Heart right ventricle (tissue), 16 donors: ENCODE results near the gene DMAC2L. TPM values are rescaled to one million over a fixed set of nuclear protein-coding genes. Genes with fewer than 3 reads are reported as not detected.
"Not testable (repeated sequence)": the region's sequence is repeated elsewhere in the genome, so short reads cannot be mapped to it uniquely, and the experiment has no call there.

Experiments
- ATAC-seq, 8 donors: fragments of 200-7000 bp; cut with Tn5 transposase; one replicate each; pipeline ENCODE4 v1.9.1; 2020; ENCODE audit warnings: mild to moderate bottlenecking in 8 of 8, moderate library complexity in 8 of 8, moderate number of reproducible peaks in 1 of 8
- DNase-seq, 2 donors: peaks; one replicate each; pipeline ENCODE4 v3.0.0-alpha.2; 2020
- H3K27ac ChIP-seq, 10 donors: fragments of 200-600 bp; sonication (generic) in 2 of 10; one replicate each; pipeline versions ENCODE4 v1.5.0 to v1.8.0; 2020 to 2022; ENCODE audit warnings: mild to moderate bottlenecking in 3 of 10
- H3K27me3 ChIP-seq, 7 donors: fragments of 200-600 bp; one replicate each; pipeline ENCODE4 v1.8.0; 2021 to 2022; ENCODE audit warnings: mild to moderate bottlenecking in 2 of 7
- H3K36me3 ChIP-seq, 9 donors: fragments of 200-600 bp; sonication (generic) in 1 of 9; one replicate each; pipeline versions ENCODE4 v1.5.0 to v1.8.0; 2020 to 2022; ENCODE audit warnings: mild to moderate bottlenecking in 2 of 9
- H3K4me1 ChIP-seq, 9 donors: fragments of 200-600 bp; sonication (generic) in 1 of 9; one replicate each; pipeline versions ENCODE4 v1.5.0 to v1.8.0; 2020 to 2022; ENCODE audit warnings: mild to moderate bottlenecking in 4 of 9
- H3K4me3 ChIP-seq, 10 donors: fragments of 200-600 bp; sonication (generic) in 2 of 10; one replicate each; pipeline versions ENCODE4 v1.5.0 to v1.8.0; 2020 to 2022; ENCODE audit warnings: mild to moderate bottlenecking in 7 of 10, moderate library complexity in 2 of 10
- H3K9me3 ChIP-seq, 11 donors: fragments of 200-600 bp in 10 of 11; sonication (generic) in 2 of 11; one replicate each; pipeline versions ENCODE4 v1.5.0 to v1.8.0; 2013 to 2022; ENCODE audit warnings: mild to moderate bottlenecking in 2 of 11, control low read depth in 1 of 11, moderate library complexity in 1 of 11
- WGBS, 2 donors: extraction: QIAGEN DNeasy Blood & Tissue Kit; methylation state at CpG; one replicate each; pipeline ENCODE4 v1.1.7; 2013; ENCODE audit warnings: inconsistent platforms in 1 of 2; 5-methylcytosine and 5-hydroxymethylcytosine counted together
- intact Hi-C, 10 donors: fragments of 100-400 bp; cut with DNase I; formaldehyde crosslinking; loops; one replicate each; pipeline versions ENCODE4 v1.11.1 to v1.14.2; 2022
- polyA plus RNA-seq, 2 donors: library from polyadenylated mRNA; stranded (reverse); fragments of 200-250 nt; gene quantifications; one replicate each; pipeline ENCODE4 v1.2.3, GENCODE V29; 2013
- total RNA-seq, 10 donors: library from RNA; stranded (reverse); fragmentation: NEBNext Ultra II Directional in 3 of 10; extraction: Animal tissue kit (Norgen Biotek cat#: 25700) in 3 of 10; gene quantifications; one replicate each; pipeline versions ENCODE4 v1.2.1 to v1.2.4, GENCODE V29; 2021 to 2023
- TF ChIP-seq, protein P1 (sequence below), 9 donors: fragments of 200-600 bp; sonication (generic) in 2 of 9; IDR thresholded peaks; one replicate each; pipeline versions ENCODE4 v1.5.0 to v1.8.0; 2021 to 2022; ENCODE audit warnings: antibody characterized with exemption in 9 of 9, mild to moderate bottlenecking in 5 of 9, moderate library complexity in 1 of 9
- donor health status: Arrhythmogenic right ventricular cardiomyopathy.
- donor health status: ischemic (EF 13 %, LVEDD 7.1; RV severe dilation, severe dysfunction).
- donor health status: healthy with polysubstance abuse.
- donor health status: DM: no; HTN: yes; CAD: no.
- donor health status: DM: no; HTN: no; CAD: no.
- donor health status: ischemic (EF 25% LVEDD 6.9; RV normal size, moderate dysfunction).
- donor health status: ischemic (EF 25% LVEDD 5.7; RV mildly dilated, moderate dysfunction).
- donor health status: healthy.
- donor health status: DM: yes; HTN: yes; CAD: no.
- donor health status: Ischemic cardiomyopathy.
- donor health status: ischemic (EF 35%, LVEDD 5.7; RV mildly dilated, moderate dysfunction).
- donor health status: nonischemic (EF 11% LVEDD 7.7; RV severe dilation, severe dysfunction).
- donor health status: DM: yes; HTN: yes; CAD: no.
- donor health status: PGD.
- donor health status: ischemic (EF 29% LVEDD 5.4; RV normal size, mild dysfunction).
- donor health status: nonischemic (EF 23%, LVEDD 6.1; RV moderate dilation, normal function).

DMAC2L gene
- total and polyA plus RNA-seq, 12 donors = 9.4 to 31.3 (median 24.3) TPM

DNA sequence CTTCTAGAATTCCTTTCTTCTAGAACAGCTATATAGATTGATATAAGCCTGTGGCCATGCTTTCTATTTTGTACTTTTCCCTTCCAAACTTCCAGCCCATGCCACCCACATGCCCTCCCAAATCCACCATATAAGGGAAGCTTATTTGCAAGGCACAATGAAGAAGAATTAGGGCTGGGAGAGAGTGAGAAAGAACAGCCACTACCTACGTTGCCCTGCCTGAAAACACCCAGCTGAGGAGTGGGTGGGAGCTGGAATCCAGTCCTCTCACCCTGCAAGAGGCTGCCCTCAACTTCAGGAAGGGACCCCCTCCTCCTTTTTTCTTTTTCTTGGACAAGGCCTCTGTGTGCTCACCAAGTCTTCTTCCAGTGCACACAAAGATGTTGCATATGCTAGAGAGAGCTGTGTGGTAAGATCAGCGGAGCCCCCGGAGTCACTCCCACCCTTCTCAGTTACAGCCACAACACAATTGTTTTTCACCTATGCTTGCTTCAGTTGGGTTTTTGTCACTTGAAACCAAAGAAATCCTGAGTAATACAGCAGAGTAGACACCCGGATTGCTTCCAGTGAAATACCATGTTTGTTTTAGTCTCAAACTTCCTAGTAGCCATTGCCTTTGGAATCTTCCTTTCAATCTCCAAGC is 45.8 kb downstream of the DMAC2L start:
- Histone ChIP-seq H3K27me3 (no peaks in the 10 kb centered on the region), H3K27ac (no peak overlapping the region), H3K4me3 (no peak overlapping the region), H3K36me3 (peaks cover 0 to 8% (median 0%) of the 10 kb centered on the region in 9 donors), H3K4me1 (peaks cover 0 to 2% (median 0%) of the 10 kb centered on the region in 9 donors), H3K9me3 (no peaks in the 10 kb centered on the region)
- ATAC-seq = no peak
- intact Hi-C loops = loop anchor here in 1 of 10 donors (5.0 kb wide), 1 partner anchor 34 kb away; no protein-coding TSS in a partner anchor
- TF ChIP-seq, protein P1, sequence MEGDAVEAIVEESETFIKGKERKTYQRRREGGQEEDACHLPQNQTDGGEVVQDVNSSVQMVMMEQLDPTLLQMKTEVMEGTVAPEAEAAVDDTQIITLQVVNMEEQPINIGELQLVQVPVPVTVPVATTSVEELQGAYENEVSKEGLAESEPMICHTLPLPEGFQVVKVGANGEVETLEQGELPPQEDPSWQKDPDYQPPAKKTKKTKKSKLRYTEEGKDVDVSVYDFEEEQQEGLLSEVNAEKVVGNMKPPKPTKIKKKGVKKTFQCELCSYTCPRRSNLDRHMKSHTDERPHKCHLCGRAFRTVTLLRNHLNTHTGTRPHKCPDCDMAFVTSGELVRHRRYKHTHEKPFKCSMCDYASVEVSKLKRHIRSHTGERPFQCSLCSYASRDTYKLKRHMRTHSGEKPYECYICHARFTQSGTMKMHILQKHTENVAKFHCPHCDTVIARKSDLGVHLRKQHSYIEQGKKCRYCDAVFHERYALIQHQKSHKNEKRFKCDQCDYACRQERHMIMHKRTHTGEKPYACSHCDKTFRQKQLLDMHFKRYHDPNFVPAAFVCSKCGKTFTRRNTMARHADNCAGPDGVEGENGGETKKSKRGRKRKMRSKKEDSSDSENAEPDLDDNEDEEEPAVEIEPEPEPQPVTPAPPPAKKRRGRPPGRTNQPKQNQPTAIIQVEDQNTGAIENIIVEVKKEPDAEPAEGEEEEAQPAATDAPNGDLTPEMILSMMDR (IDR thresholded peaks at IDR 0.05) = no peak
- DNase-seq = no peak
- 91 to 93% methylated on average over 4 of the region's 4 CpGs for WGBS, 2 donors

DNA sequence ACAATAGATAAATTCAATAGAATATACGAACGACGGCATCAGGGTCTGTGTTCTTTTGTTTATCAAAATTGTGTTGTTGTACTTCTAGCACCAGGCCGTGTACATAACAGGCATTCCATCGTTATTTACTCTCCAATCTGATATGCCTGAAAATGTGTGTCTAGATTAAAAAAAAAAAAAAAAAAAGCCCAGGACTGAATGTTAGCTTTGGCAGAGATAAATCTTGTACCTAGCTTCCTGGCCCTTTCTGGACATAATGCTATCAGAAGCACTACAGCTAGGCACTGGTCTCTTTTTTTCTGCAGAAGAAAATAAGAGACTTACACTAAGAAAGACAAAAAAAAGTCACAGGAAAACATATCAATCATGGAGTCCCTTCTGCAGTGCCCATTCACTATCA is 47.5 kb downstream of the DMAC2L start:
- Histone ChIP-seq H3K9me3 (no peaks in the 10 kb centered on the region), H3K27me3 (no peaks in the 10 kb centered on the region), H3K36me3 (peaks cover 0 to 8% (median 0%) of the 10 kb centered on the region in 9 donors), H3K4me1 (peaks cover 0 to 19% (median 13%) of the 10 kb centered on the region in 9 donors), H3K27ac (no peak overlapping the region), H3K4me3 (no peak overlapping the region)
- no peak for DNase-seq
- WGBS, 2 donors = 89 to 94% methylated on average over 5 of the region's 5 CpGs
- no peak for ATAC-seq
- TF ChIP-seq, protein P1 (IDR thresholded peaks at IDR 0.05) = no peak
- intact Hi-C loops = loop anchor here in 1 of 10 donors (5.0 kb wide), 1 partner anchor 33 kb away; no protein-coding TSS in a partner anchor

DNA sequence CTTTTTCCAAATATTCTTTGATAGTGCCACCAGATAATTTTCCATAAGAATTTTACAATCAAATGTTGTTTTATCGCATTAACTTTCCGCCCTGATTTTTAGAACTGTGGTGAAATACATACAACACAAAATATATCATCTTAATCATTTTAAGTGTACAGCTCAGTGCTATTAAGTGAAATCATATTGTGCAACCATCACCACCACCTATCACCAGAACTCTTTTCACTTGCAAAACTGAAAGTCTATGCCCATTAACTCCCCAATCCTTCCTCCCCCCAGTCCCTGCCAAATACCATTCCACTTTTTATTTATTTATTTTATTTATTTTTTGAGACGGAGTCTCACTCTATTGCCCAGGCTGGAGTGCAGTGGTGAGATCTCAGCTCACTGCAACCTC is 48.0 kb downstream of the DMAC2L start:
- 97 to 99% methylated on average over 3 of the region's 3 CpGs for WGBS, 2 donors

DNA sequence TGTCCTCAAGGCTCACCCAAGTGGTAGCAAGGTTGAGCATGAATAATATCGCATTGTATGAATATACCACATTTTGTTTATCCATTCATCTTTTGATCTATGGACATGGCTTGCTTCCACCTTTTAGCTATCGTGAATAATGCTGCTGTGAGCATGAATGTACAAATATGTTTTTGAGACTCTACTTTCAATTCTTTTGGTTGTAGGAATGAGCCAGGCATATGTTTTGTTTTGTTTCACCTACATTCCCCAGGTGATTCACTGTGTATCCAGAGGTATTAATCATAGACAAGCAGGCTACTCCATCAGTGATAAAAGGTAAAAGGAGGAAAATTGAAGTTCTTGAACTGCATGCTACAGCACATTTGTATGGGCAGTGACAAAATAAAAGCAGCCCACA is 48.7 kb downstream of the DMAC2L start:
- TF ChIP-seq, protein P1 (IDR thresholded peaks at IDR 0.05) = no peak

More for the DNA sequence above, 48.0 kb downstream of the DMAC2L start:
- ATAC-seq (no peak), DNase-seq (no peak)
- intact Hi-C loops = no loop called here
- H3K9me3 ChIP-seq = no peaks in the 10 kb centered on the region
- H3K36me3 ChIP-seq = peaks cover 0 to 8% (median 0%) of the 10 kb centered on the region in 9 donors
- peaks cover 0 to 24% (median 13%) of the 10 kb centered on the region in 9 donors for H3K4me1 ChIP-seq
- no peaks in the 10 kb centered on the region for H3K27me3 ChIP-seq
- H3K4me3 ChIP-seq = no peak overlapping the region
- TF ChIP-seq, protein P1 (IDR thresholded peaks at IDR 0.05) = no peak
- H3K27ac ChIP-seq = no peak overlapping the region

DNA sequence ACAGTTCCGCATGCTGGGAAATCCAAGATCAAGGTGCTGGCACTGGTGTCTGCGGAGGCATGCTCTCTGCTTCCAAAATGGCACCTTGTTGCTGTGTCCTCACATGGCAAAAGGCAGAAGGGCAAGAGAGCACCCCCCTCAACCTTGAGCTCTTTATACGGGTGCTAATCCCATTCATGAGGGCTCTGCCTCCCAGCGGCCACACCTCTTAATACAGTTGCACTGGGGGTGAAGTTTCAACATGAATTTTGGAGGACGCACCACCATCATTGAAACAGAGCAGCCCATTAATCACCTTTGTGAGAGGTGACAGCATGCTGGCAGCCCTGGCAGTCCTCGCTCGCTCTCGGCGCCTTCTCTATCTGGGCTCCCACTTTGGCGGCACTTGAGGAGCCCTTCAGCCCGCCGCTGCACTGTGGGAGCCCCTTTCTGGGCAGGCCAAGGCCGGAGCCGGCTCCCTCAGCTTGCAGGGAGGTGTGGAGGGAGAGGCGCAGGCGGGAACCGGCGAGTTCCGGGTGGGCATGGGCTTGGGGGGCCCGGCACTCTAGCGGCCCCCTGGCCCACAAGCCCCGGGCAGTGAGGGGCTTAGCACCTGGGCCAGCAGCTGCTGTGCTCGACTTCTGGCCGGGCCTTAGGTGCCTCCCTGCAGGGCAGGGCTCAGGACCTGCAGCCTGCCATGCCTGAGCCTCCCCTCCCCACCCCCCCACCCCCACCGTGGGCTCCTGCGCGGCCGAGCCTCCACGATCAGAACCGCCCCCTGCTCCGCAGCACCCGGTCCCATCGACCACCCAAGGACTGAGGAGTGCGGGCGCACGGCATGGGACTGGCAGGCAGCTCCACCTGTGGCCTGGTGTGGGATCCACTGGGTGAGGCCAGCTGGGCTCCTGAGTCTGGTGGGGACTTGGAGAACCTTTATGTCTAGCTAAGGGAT is 49.6 kb downstream of the DMAC2L start:
- not testable (repeated sequence) for ATAC-seq, H3K9me3 ChIP-seq
- WGBS, 2 donors = 97 to 98% methylated on average over 34 to 36 of the region's 36 CpGs

More for the DNA sequence above, 48.7 kb downstream of the DMAC2L start:
- Histone ChIP-seq H3K27me3 (no peaks in the 10 kb centered on the region), H3K9me3 (no peaks in the 10 kb centered on the region), H3K4me1 (peaks cover 0 to 31% (median 13%) of the 10 kb centered on the region in 9 donors), H3K36me3 (peaks cover 0 to 8% (median 0%) of the 10 kb centered on the region in 9 donors), H3K27ac (no peak overlapping the region), H3K4me3 (no peak overlapping the region)
- WGBS, 2 donors = 95 to 98% methylated on average over 2 of the region's 2 CpGs
- intact Hi-C loops = no loop called here
- no peak for DNase-seq
- no peak for ATAC-seq

More for the DNA sequence above, 49.6 kb downstream of the DMAC2L start:
- H3K27me3 ChIP-seq, H3K4me3 ChIP-seq, DNase-seq, H3K36me3 ChIP-seq, H3K27ac ChIP-seq, intact Hi-C loops: not testable (repeated sequence)
- H3K4me1 ChIP-seq = peaks cover 0 to 32% (median 13%) of the 10 kb centered on the region in 9 donors
